Thyroid gland (tissue), 4 donors: Measurements from ENCODE around the gene MRPL44.

Experiments
- CTCF ChIP-seq, 6 experiments: fragments of 200-600 bp in 3 of 6; fragments of 450-650 bp in 3 of 6; sonication (generic) in 3 of 6; IDR thresholded peaks; one replicate each; pipeline ENCODE4 v1.5.1; 2016 to 2019; ENCODE audit warnings: antibody characterized with exemption in 6 of 6, mild to moderate bottlenecking in 2 of 6, inconsistent platforms in 1 of 6, moderate library complexity in 1 of 6
- POLR2A ChIP-seq, 2 donors: fragments of 450-650 bp; IDR thresholded peaks; one replicate each; pipeline ENCODE4 v1.6.1; 2017; ENCODE audit warnings: antibody characterized with exemption in 2 of 2, mild to moderate bottlenecking in 2 of 2, moderate library complexity in 1 of 2

- TF ChIP-seq CTCF (IDR thresholded peaks at IDR 0.05) = no peak
- TF ChIP-seq POLR2A (IDR thresholded peaks at IDR 0.05) = no peak
These were observed 40.7 kb downstream of the MRPL44 start for GRCh38 chr2:223997938-223998337.
